ENCODE data around the gene ADO. TPM values are rescaled to one million over a fixed set of nuclear protein-coding genes. Genes with fewer than 3 reads are reported as not detected.

ADO gene
- polyA plus RNA-seq, 1 of the 3 experiments (the other 2 are of a cell fraction), result 6.9 TPM

- WGBS (ENCODE audit: low lambda C conversion rate), result 49% methylated on average over 2 of the region's 2 CpGs
- Histone ChIP-seq H3F3A (replicated peaks; ENCODE audit: insufficient read depth) (no peaks in the 10 kb centered on the region), H3K27ac (ENCODE audit: low read depth in 2 of 2, low read length in 1 of 2) (no peak overlapping the region), H3K9me3 (no peaks in the 10 kb centered on the region), H3K27me3 (ENCODE audit: insufficient read depth) (no peaks in the 10 kb centered on the region), H3K79me2 (ENCODE audit: insufficient read depth) (no peaks in the 10 kb centered on the region), H3K9ac (no peak overlapping the region), H3K36me3 (replicated peaks in 1 of 2; ENCODE audit: control insufficient read depth in 1 of 2, insufficient read depth in 2 of 2, low read length in 1 of 2) (no peaks in the 10 kb centered on the region), H3K4me1 (ENCODE audit: control insufficient read depth in 1 of 2, insufficient read depth in 2 of 2, low read depth in 1 of 2, low read length in 1 of 2) (no peaks in the 10 kb centered on the region), H2AFZ (ENCODE audit: low read depth) (no peak overlapping the region), H3K4me3 (ENCODE audit: low read depth in 2 of 2, low read length in 1 of 2) (no peak overlapping the region), H3K9me2 (no peaks in the 10 kb centered on the region), H4K20me1 (ENCODE audit: insufficient read depth) (no peaks in the 10 kb centered on the region), H3K4me2 (no peak overlapping the region)
- DNase-seq, result no peak
- ChIA-PET POLR2A (no interaction called here), CTCF (no interaction called here)
- no peak for TF ChIP-seq RFX5 (IDR thresholded peaks at IDR 0.05; ENCODE audit: low read length)
- TF ChIP-seq ELF1 (IDR thresholded peaks at IDR 0.05), result no peak
- no peak for TF ChIP-seq USF1 (IDR thresholded peaks at IDR 0.05; ENCODE audit: borderline replicate concordance, low read depth)
- TF ChIP-seq TEAD4 (IDR thresholded peaks at IDR 0.05; ENCODE audit: borderline replicate concordance, insufficient read depth), result no peak
- TF ChIP-seq NRF1 (IDR thresholded peaks at IDR 0.05; ENCODE audit: low read depth, low read length), result no peak
- TF ChIP-seq MEF2A (IDR thresholded peaks at IDR 0.05; ENCODE audit: borderline replicate concordance, low read depth), result no peak
- no peak for TF ChIP-seq PBX3 (IDR thresholded peaks at IDR 0.05)
- no peak for TF ChIP-seq GATA2 (CRISPR knock-in tag; IDR thresholded peaks at IDR 0.05)
- TF ChIP-seq JUND (IDR thresholded peaks at IDR 0.05), result no peak
Measured at GRCh38 chr10:62765726-62766125, 38.8 kb upstream of the ADO start.

- WGBS (ENCODE audit: low lambda C conversion rate), result 41% methylated on average over 3 of the region's 3 CpGs
- POLR2A ChIA-PET, result no interaction called here
- TF ChIP-seq IRF3 (IDR thresholded peaks at IDR 0.05; ENCODE audit: low read depth, low read length), result no peak
- no peak for TF ChIP-seq ELF1 (IDR thresholded peaks at IDR 0.05)
- TF ChIP-seq POLR2AphosphoS5 (IDR thresholded peaks at IDR 0.05; ENCODE audit: low read depth, low read length), result no peak
- no peak for TF ChIP-seq USF1 (IDR thresholded peaks at IDR 0.05; ENCODE audit: borderline replicate concordance, low read depth)
- no peak for TF ChIP-seq MEF2A (IDR thresholded peaks at IDR 0.05; ENCODE audit: borderline replicate concordance, low read depth)
- no peak for TF ChIP-seq RXRA (IDR thresholded peaks at IDR 0.05; ENCODE audit: borderline replicate concordance, low read depth)
- no peak for TF ChIP-seq SIN3A (IDR thresholded peaks at IDR 0.05; ENCODE audit: borderline replicate concordance, low read depth, low read length)
- no peak for TF ChIP-seq REST (IDR thresholded peaks at IDR 0.05; ENCODE audit: low read depth, low read length)
- no peak for TF ChIP-seq FOSL2 (IDR thresholded peaks at IDR 0.05; ENCODE audit: borderline replicate concordance, low read depth)
- no peak for TF ChIP-seq PBX3 (IDR thresholded peaks at IDR 0.05)
- no peak for TF ChIP-seq TCF12 (IDR thresholded peaks at IDR 0.05)
- TF ChIP-seq MAX (IDR thresholded peaks at IDR 0.05; ENCODE audit: low read depth), result no peak
- no peak for TF ChIP-seq CHD2 (IDR thresholded peaks at IDR 0.05; ENCODE audit: low read length, partially characterized antibody)
- TF ChIP-seq YY1 (IDR thresholded peaks at IDR 0.05; ENCODE audit: low read depth), result no peak
Measured at GRCh38 chr10:62766386-62766785, 38.1 kb upstream of the ADO start.

More at GRCh38 chr10:62766386-62766785, 38.1 kb upstream of the ADO start:
- no peaks in the 10 kb centered on the region for H3K36me3 ChIP-seq (replicated peaks in 1 of 2; ENCODE audit: control insufficient read depth in 1 of 2, insufficient read depth in 2 of 2, low read length in 1 of 2)
- DNase-seq, result no peak
- H3K9me3 ChIP-seq, result no peaks in the 10 kb centered on the region
- H3K9ac ChIP-seq, result no peak overlapping the region
- H2AFZ ChIP-seq (ENCODE audit: low read depth), result no peak overlapping the region
- H3K4me1 ChIP-seq (ENCODE audit: control insufficient read depth in 1 of 2, insufficient read depth in 2 of 2, low read depth in 1 of 2, low read length in 1 of 2), result no peaks in the 10 kb centered on the region
- H3F3A ChIP-seq (replicated peaks; ENCODE audit: insufficient read depth), result no peaks in the 10 kb centered on the region
- H4K20me1 ChIP-seq (ENCODE audit: insufficient read depth), result no peaks in the 10 kb centered on the region
- no peaks in the 10 kb centered on the region for H3K9me2 ChIP-seq
- no peak overlapping the region for H3K4me2 ChIP-seq
- H3K79me2 ChIP-seq (ENCODE audit: insufficient read depth), result no peaks in the 10 kb centered on the region
- H3K27ac ChIP-seq (ENCODE audit: low read depth in 2 of 2, low read length in 1 of 2), result no peak overlapping the region
- H3K4me3 ChIP-seq (ENCODE audit: low read depth in 2 of 2, low read length in 1 of 2), result no peak overlapping the region
- H3K27me3 ChIP-seq (ENCODE audit: insufficient read depth), result no peaks in the 10 kb centered on the region
- CTCF ChIA-PET, result no interaction called here

Data from SK-N-SH (cell line).